ENCODE data around the gene FAM72B. TPM values are rescaled to one million over a fixed set of nuclear protein-coding genes. Genes with fewer than 3 reads are reported as not detected.
"Not testable (repeated sequence)": the region's sequence is repeated elsewhere in the genome, so short reads cannot be mapped to it uniquely, and the experiment has no call there.

The FAM72B gene
- total RNA-seq, 1 donor from 2014 or later = 0.67 TPM

DNA sequence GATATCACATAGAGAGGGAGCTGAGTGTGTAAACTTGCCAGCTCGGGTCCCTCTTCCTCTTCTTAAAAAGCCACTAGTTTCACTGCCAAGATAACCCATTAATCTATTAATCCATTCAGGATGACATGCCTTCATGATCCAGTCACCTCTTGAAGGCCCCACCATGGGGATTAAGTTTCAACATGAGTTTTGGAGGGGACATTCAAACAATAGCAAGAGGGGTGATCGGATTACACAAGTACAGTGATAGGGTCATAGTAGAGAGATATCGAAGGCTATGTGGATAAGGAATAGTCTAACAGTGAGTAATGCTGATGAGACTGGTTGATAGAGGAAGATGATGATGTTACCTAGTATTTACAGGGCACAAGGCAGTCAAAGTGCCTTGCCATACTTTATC, 18.8 kb upstream of the FAM72B start:
- ATAC-seq; intact Hi-C loops (cut with micrococcal nuclease); DNase-seq: not testable (repeated sequence)

DNA sequence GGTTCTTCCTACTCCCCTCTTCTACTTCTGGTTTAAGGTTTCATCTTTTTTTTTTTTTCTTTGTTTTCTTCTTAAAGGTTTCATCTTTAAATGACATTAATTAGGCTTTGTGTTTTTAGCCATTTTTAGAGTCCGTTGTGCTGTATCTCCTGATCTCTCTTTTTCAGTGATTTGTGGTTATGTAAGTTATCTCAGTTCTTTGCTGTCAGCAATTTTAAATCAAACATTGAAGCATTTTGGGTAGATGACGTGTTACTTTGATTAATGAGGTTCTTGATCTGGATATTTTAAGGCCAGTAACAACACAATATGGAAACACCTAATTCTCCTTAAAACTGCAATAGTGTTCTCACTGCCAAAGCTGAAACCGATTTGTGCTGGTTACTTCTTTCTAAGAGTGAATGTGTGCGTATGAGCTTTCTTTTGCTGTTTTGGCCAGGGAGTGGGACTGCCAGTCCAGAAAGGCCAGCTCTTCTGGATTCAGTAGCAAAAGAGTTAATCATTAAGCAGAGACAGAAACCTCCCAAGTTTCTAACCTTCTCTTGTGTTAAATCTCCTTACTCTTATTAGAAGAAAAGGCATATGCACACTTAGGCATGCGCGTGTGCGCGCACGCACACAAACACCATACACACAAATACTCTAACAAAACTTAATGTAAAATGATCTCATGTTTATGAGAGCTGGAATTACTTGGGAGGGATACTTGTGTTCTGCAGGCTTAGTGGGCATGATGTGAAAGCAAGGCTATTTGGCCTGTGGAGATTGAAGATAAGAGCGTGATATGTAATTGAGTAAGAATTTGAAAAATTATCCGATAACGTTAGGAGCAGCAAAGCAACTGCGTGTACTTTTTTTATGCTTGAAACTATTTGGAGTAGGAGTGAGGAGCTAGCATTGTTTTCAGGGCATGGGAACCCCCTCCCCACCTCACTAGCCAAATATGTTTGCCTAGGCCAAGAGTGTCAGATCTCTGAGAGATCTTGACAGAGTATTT, 17.1 kb upstream of the FAM72B start:
- intact Hi-C loops (cut with micrococcal nuclease); ATAC-seq; DNase-seq: not testable (repeated sequence)

GRCh38 chr1:121200232-121200631, 16.1 kb upstream of the FAM72B start:
- intact Hi-C loops (cut with micrococcal nuclease); DNase-seq: not testable (repeated sequence)

GRCh38 chr1:121199763-121200162, 15.6 kb upstream of the FAM72B start:
- intact Hi-C loops (cut with micrococcal nuclease); ATAC-seq; DNase-seq: not testable (repeated sequence)

More at GRCh38 chr1:121200232-121200631, 16.1 kb upstream of the FAM72B start:
- ATAC-seq = peak; percentile 42

- DNase-seq; intact Hi-C loops (cut with micrococcal nuclease); ATAC-seq: not testable (repeated sequence)
These were observed 13.1 kb upstream of the FAM72B start for GRCh38 chr1:121197095-121197882.

- intact Hi-C loops (cut with micrococcal nuclease); DNase-seq; ATAC-seq: not testable (repeated sequence)
These were observed 8.4 kb upstream of the FAM72B start for GRCh38 chr1:121192512-121192911.

DNA sequence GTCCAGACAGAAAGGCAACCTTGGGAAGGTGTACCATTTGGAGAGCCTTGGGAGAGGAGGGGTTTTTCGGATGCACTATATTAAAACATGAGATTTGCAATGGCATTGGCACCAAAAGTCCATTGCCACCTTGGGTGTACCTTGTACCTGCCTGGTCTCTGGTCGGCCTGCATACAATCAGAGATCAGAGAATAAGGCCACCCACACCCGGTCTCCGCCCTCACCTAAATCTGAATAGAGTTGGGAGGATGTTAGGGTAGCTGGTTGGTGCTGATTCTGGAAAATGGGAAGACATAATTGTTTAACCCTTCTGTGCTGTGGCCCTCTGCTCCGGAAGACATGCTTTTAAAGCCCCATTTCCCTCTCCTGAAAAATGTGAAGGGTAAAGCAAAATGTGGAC, 3.8 kb upstream of the FAM72B start:
- ATAC-seq; intact Hi-C loops (cut with micrococcal nuclease); DNase-seq: not testable (repeated sequence)

- ATAC-seq; intact Hi-C loops (cut with micrococcal nuclease): not testable (repeated sequence)
- peak; percentile 19 for DNase-seq
These were observed 2.1 kb upstream of the FAM72B start for GRCh38 chr1:121186191-121186590.

DNA sequence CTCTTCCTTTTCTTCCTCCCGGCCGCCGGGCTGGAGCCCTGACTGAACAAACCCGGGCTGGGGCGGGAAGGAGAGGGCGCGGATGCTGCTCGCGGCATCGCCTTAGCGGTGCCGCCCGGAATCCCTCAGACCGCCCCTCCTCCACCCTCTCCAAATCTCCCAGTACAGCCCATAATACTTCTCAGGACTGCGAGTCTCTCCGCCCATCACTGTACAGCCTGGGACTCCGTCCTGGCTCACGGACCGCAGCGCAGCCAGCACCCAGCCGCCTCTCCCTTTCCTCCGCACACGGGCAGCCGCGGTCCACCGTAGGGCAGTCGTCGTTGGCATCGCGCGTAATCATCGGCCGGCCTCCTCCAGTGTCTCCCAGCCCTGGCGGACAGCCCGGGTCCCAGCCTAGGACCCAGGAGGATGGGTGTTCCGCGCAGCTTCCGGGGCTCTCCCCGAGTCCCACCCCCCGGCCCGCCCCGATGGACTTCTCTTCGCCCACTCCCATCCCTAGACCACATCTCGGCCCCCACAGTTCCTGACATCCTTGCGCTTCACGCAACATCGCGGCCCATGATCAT, 1.1 kb upstream of the FAM72B start:
- DNase-seq (peak; percentile 39), ATAC-seq (peak; percentile 48)
- intact Hi-C loops (cut with micrococcal nuclease) = not testable (repeated sequence)

DNA sequence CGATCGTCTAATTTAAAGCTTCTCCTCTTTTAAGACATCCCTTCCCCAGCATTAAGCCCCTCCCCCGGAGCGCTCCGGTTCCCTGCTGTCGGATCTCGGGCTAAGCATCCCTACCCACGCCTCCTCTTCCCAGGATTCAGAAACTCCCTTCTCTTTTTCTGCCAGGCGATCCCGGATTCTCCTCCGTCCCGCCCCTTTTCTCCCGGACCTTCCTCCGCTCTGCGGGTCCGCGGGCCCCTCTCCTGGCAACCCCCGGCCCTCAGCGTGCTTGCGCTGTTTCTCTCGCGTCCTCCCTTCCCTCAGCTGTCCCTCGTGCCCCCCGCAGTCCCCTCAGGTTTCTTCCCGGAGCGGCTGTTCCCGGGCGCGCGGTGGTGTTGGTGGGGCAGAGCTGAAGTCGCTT, 273 bp downstream of the FAM72B start:
- intact Hi-C loops (cut with micrococcal nuclease); ATAC-seq: not testable (repeated sequence)
- DNase-seq = peak; percentile 21

- intact Hi-C loops (cut with micrococcal nuclease); DNase-seq; ATAC-seq: not testable (repeated sequence)
These were observed 5.9 kb downstream of the FAM72B start for GRCh38 chr1:121178197-121178596.

DNA sequence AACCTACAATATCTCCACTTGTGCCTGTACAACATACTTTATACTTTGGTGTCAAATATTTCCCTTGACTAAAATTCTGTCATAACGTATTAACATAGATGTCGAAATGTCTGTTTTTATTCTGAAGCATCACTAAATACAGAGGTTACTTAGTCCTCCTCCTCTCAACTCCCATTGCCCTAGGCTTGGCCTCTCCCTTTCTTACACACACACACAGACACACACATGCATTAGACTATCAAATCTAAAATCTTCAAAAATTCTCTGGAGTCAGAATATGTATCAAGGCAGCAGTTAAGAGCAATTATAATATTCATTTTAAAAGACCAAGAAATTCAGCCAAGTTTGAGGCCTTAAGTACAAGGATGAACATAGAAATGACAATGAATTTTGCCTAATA, 7.5 kb downstream of the FAM72B start:
- intact Hi-C loops (cut with micrococcal nuclease); DNase-seq; ATAC-seq: not testable (repeated sequence)

GRCh38 chr1:121168152-121168668, 15.9 kb downstream of the FAM72B start:
- intact Hi-C loops (cut with micrococcal nuclease); DNase-seq; ATAC-seq: not testable (repeated sequence)

DNA sequence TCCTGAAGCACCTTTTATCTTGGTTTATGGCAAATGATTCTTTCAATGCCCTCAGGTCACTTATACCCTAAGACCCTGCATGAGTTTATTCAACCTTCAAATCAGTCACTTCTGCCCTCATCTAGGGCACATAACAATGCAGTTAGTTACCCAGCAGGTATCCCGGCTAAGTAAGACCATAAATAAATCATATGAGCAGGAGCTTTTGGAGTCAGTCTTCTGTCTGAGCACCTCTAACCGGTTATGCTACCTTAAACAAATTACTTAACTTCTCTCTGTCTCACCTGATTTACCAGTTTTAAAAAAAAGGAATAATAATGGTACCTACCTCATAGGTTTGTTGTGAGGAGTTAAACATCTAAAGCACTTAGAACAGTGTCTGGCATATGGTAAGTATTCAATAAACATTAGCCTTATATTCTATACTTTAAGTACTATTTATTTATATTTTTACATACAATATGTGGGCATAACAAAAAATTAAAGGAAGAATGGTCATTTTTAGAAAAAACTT, 16.9 kb downstream of the FAM72B start:
- ATAC-seq; intact Hi-C loops (cut with micrococcal nuclease); DNase-seq: not testable (repeated sequence)

DNA sequence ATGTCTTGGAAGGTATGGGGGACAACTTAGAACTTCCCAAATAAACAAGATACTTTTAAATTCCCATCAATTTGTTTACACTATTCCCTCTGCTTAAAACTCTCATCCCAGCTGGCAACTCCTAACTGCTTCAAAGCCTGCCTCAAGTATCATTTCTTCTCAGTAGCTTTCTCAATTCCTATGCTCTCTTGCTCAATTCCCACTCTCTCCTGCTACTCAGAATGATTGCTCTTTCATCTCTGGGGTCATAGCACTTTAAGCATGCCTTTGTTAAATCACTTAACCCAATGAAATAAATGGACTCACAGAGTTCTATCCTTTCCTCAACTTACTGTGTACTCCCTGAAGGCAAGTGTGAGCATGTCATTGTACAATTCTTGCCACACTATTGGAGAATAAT, 18.8 kb downstream of the FAM72B start:
- ATAC-seq; intact Hi-C loops (cut with micrococcal nuclease); DNase-seq: not testable (repeated sequence)

DNA sequence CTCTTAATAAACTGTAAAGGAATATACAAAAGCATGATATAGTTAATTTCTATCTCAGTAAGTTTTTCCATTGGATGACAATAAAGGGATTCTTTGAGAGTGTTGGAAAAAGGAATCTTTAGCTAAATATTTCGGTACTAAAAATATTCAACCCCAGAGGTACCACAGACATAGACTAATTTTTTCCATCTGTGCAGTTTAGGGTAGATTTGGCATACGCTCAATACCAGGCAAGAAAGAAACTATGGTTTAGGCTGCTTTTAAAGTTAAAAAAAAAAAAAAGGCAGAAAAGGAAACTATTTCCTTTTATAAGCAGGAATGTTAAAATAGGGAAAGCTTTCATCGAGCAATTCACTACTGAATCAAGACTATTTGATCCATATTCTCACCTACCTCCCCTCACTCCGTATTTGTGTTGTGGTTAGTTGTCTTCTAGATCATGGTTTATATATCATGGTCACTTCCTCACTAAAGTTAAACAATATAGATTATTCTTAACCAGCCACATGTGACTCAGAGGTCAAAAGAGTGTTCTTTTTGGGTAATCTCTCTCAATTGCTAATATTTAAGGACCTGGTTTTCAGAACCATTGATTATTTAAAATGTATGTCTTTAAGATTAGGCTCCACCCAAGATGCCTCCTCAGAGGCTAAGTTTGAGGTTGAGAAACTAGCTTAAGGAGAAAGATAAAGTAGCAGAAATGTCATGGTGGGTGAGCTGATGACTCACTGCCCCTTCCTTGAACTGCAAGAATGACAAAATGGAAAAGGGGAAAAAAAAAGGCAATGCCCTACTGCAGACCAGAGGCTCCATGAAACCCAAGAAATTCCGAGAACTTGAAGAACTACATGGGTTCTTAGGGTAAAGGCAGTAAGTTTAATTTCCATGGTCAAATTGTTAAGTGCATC, 20.0 kb downstream of the FAM72B start:
- intact Hi-C loops (cut with micrococcal nuclease); DNase-seq; ATAC-seq: not testable (repeated sequence)

GRCh38 chr1:121161199-121161901, 22.8 kb downstream of the FAM72B start:
- intact Hi-C loops (cut with micrococcal nuclease); ATAC-seq; DNase-seq: not testable (repeated sequence)

All from left ventricle myocardium superior (tissue), 1 donor.